ENCODE measurements around the gene KIAA2012. TPM values are rescaled to one million over a fixed set of nuclear protein-coding genes. Genes with fewer than 3 reads are reported as not detected.

KIAA2012 gene
- total and polyA plus RNA-seq, 2 of the 4 experiments (the other 2 are of a cell fraction), result under 0.01 to 0.09 TPM

- dilution Hi-C loops (cut with HindIII; ENCODE audit: low sequenced_read_pairs, unreplicated experiment) (no loop called here), in situ Hi-C loops (cut with MboI; ENCODE audit: low sequenced_read_pairs) (no loop called here), intact Hi-C loops (cut with micrococcal nuclease) (no loop called here)
- Histone ChIP-seq H2BK5ac (ENCODE audit: low read depth, low read length, poor library complexity, severe bottlenecking) (no peak overlapping the region), H3K56ac (ENCODE audit: extremely low read depth, insufficient read depth, low read length) (no peak overlapping the region), H4K5ac (ENCODE audit: low read depth, low read length) (no peak overlapping the region), H3K4me1 (ENCODE audit: control insufficient read depth, insufficient read depth, low read length) (peaks cover 7% of the 10 kb centered on the region), H2AK5ac (ENCODE audit: low read depth, low read length) (no peak overlapping the region), H3K27ac (ENCODE audit: insufficient read depth, low read length) (no peak overlapping the region), H3K9ac (ENCODE audit: low read depth, low read length) (no peak overlapping the region), H3K14ac (replicated peaks; ENCODE audit: low read depth, low read length) (no peak overlapping the region), H2AFZ (replicated peaks; ENCODE audit: low read length, poor library complexity) (no peak overlapping the region), H2BK15ac (ENCODE audit: low read depth, low read length) (no peak overlapping the region), H3K79me1 (ENCODE audit: low read depth in 1 of 2, low read length in 2 of 2) (no peaks in the 10 kb centered on the region), H4K20me1 (ENCODE audit: insufficient read depth, low read length) (no peaks in the 10 kb centered on the region), H2BK120ac (ENCODE audit: low read depth, low read length) (no peak overlapping the region), H2AK9ac (replicated peaks; ENCODE audit: low read depth, low read length, poor library complexity) (no peak overlapping the region), H3K18ac (ENCODE audit: low read depth, low read length) (no peak overlapping the region), H3K36me3 (ENCODE audit: control insufficient read depth, insufficient read depth, low read length) (no peaks in the 10 kb centered on the region), H3K27me3 (ENCODE audit: control insufficient read depth, insufficient read depth, low read length) (no peaks in the 10 kb centered on the region), H4K8ac (ENCODE audit: low read depth in 2 of 2, low read length in 2 of 2) (no peak overlapping the region), H3K4me2 (ENCODE audit: low read depth, low read length) (no peak overlapping the region), H3K23ac (ENCODE audit: low read depth, low read length) (no peak overlapping the region), H3K9me3 (ENCODE audit: control insufficient read depth, insufficient read depth, low read length) (no peaks in the 10 kb centered on the region), H2BK20ac (ENCODE audit: low read depth, low read length) (no peak overlapping the region), H3K4me3 (ENCODE audit: insufficient read depth, low read depth, low read length) (no peak overlapping the region), H3K9me1 (ENCODE audit: insufficient read depth, low read length) (0 out of 2 replicates have a peak, but pooled peaks cover 7% of the 10 kb centered on the region), H4K91ac (ENCODE audit: insufficient read depth, low read depth, low read length) (no peak overlapping the region), H3K4ac (ENCODE audit: low read depth, low read length) (no peak overlapping the region)
- no CpG with 5 or more reads among the region's 3 CpGs for WGBS, 2 experiments (ENCODE audit: extremely low coverage in 2 of 2, insufficient read length in 1 of 2)
- TF ChIP-seq MAFK (IDR thresholded peaks at IDR 0.05; ENCODE audit: low read depth, low read length) (no peak), USF2 (IDR thresholded peaks at IDR 0.05; ENCODE audit: low read depth, low read length) (no peak), SMC3 (IDR thresholded peaks at IDR 0.05; ENCODE audit: low read depth, low read length) (no peak), ELK1 (IDR thresholded peaks at IDR 0.05; ENCODE audit: borderline replicate concordance, low read depth, low read length) (no peak), RCOR1 (IDR thresholded peaks at IDR 0.05; ENCODE audit: insufficient replicate concordance, low read length) (no peak), CTCF (conservative IDR thresholded peaks at IDR 0.05; ENCODE audit: low read depth, low read length) (no peak), MXI1 (IDR thresholded peaks at IDR 0.05; ENCODE audit: borderline replicate concordance, low read depth, low read length) (no peak), RFX5 (IDR thresholded peaks at IDR 0.05; ENCODE audit: low read depth, low read length) (no peak), CHD1 (IDR thresholded peaks at IDR 0.05; ENCODE audit: low read depth, low read length) (no peak), CEBPB (IDR thresholded peaks at IDR 0.05; ENCODE audit: low read depth, low read length) (no peak), BHLHE40 (IDR thresholded peaks at IDR 0.05; ENCODE audit: low read depth, low read length) (no peak), NFE2L2 (IDR thresholded peaks at IDR 0.05; ENCODE audit: low read depth, low read length) (no peak), MAZ (IDR thresholded peaks at IDR 0.05; ENCODE audit: borderline replicate concordance, low read depth, low read length) (no peak), FOS (IDR thresholded peaks at IDR 0.05; ENCODE audit: low read depth, low read length) (no peak), POLR2A (IDR thresholded peaks at IDR 0.05; ENCODE audit: low read depth, low read length) (no peak), RAD21 (IDR thresholded peaks at IDR 0.05; ENCODE audit: low read length) (no peak)
- ChIA-PET POLR2A (ENCODE audit: unreplicated experiment) (no interaction called here), CTCF (no interaction called here)
- no peak for ATAC-seq (ENCODE audit: low read depth)
- DNase-seq, result no peak
- BruUV-seq (replicated peaks), result no TSS peak
Measured at GRCh38 chr2:202094426-202094986, 21.5 kb downstream of the KIAA2012 start.

Data from IMR-90 (cell line).